ENCODE data around the gene EPPIN. TPM values are rescaled to one million over a fixed set of nuclear protein-coding genes. Genes with fewer than 3 reads are reported as not detected.
"Not testable (repeated sequence)": the region's sequence is repeated elsewhere in the genome, so short reads cannot be mapped to it uniquely, and the experiment has no call there.

The EPPIN gene
- total and polyA plus RNA-seq, 10 of the 15 experiments (the other 5 are each of a cell fraction or from before 2014, with no cell fraction given) = not detected

DNA sequence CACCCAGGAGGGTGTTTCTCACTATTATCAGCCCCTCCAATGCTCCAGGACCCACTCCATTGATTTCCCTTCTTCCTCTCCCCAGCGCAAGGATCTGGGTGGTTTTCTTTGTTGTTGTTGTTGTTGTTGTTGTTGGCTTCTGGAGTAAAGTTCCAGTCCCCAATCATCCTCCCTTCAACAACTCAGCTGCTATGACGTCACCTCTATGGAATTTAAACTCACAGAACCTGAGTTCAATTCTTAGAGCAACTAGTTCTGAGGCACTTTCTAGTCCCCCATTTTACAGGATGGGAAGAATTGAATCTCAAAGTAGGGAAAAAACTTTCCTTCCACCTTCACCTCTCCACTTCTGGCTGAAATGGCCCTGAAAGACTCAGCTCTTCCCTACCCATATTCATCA is 41.6 kb upstream of the EPPIN start (continued):
- no peak for TF ChIP-seq ZBTB11 (CRISPR knock-in tag; IDR thresholded peaks at IDR 0.05)
- no peak for TF ChIP-seq NR2F1 (conservative IDR thresholded peaks at IDR 0.05)
- TF ChIP-seq NFIC (IDR thresholded peaks at IDR 0.05; ENCODE audit: low read depth, low read length) = no peak

- H4K20me1 ChIP-seq (ENCODE audit: control insufficient read depth, insufficient read depth); RAD21 ChIA-PET (ENCODE audit: unreplicated experiment); H3K27ac ChIP-seq (ENCODE audit: control insufficient read depth, insufficient read depth); FAIRE-seq; H3K36me3 ChIP-seq (ENCODE audit: control insufficient read depth in 2 of 2, insufficient read depth in 2 of 2, low read length in 1 of 2); H3K4me2 ChIP-seq (ENCODE audit: control insufficient read depth, insufficient read depth); SMC1A ChIA-PET (ENCODE audit: uncharacterized antibody, unreplicated experiment); H3K4me3 ChIP-seq; intact Hi-C loops (cut with micrococcal nuclease; ENCODE audit: unreplicated experiment); H3K9me3 ChIP-seq (replicated peaks; ENCODE audit: control insufficient read depth, insufficient read depth, low read length); H3K9ac ChIP-seq (ENCODE audit: control insufficient read depth, insufficient read depth, low read length); POLR2A ChIA-PET; in situ Hi-C loops (cut with MboI); ATAC-seq; CTCF ChIA-PET; H3K4me1 ChIP-seq (ENCODE audit: control insufficient read depth, insufficient read depth, low read length); H2AFZ ChIP-seq (ENCODE audit: control insufficient read depth, low read depth, low read length); DNase-seq (ENCODE audit: low read depth, low spot score); BruUV-seq (replicated peaks); H3K27me3 ChIP-seq (replicated peaks in 1 of 2; ENCODE audit: control insufficient read depth in 2 of 2, insufficient read depth in 2 of 2, low read length in 1 of 2); H3K79me2 ChIP-seq (ENCODE audit: control insufficient read depth, insufficient read depth, low read length): not testable (repeated sequence)
- 39% methylated on average over 5 of the region's 5 CpGs for WGBS (ENCODE audit: insufficient coverage, insufficient replicate concordance, low lambda C conversion rate, missing lambda C conversion rate)
Measured at GRCh38 chr20:45585986-45586385, 38.8 kb upstream of the EPPIN start.

DNA sequence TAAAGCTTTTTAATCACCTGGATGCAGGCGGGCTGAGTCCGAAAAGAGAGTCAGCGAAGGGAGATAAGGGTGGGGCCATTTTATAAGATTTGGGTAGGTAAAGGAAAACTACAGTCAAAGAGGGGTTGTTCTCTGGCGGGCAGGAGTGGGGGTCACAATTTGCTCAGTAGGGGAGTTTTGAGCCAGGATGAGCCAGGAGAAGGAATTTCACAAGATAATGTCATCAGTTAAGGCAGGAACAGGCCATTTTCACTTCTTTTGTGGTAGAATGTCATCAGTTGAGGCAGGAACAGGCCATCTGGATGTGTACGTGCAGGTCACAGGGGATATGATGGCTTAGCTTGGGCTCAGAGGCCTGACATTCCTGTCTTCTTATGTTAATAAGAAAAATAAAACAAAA is 37.1 kb upstream of the EPPIN start:
- H3K27me3 ChIP-seq (replicated peaks in 1 of 2; ENCODE audit: control insufficient read depth in 2 of 2, insufficient read depth in 2 of 2, low read length in 1 of 2); H3K4me3 ChIP-seq; H2AFZ ChIP-seq (ENCODE audit: control insufficient read depth, low read depth, low read length); H3K27ac ChIP-seq (ENCODE audit: control insufficient read depth, insufficient read depth); intact Hi-C loops (cut with micrococcal nuclease; ENCODE audit: unreplicated experiment); H4K20me1 ChIP-seq (ENCODE audit: control insufficient read depth, insufficient read depth); RAD21 ChIA-PET (ENCODE audit: unreplicated experiment); H3K4me2 ChIP-seq (ENCODE audit: control insufficient read depth, insufficient read depth); BruUV-seq (replicated peaks); in situ Hi-C loops (cut with MboI); FAIRE-seq; POLR2A ChIA-PET; H3K36me3 ChIP-seq (ENCODE audit: control insufficient read depth in 2 of 2, insufficient read depth in 2 of 2, low read length in 1 of 2); DNase-seq (ENCODE audit: low read depth, low spot score); SMC1A ChIA-PET (ENCODE audit: uncharacterized antibody, unreplicated experiment); H3K79me2 ChIP-seq (ENCODE audit: control insufficient read depth, insufficient read depth, low read length); ATAC-seq; H3K4me1 ChIP-seq (ENCODE audit: control insufficient read depth, insufficient read depth, low read length); H3K9me3 ChIP-seq (replicated peaks; ENCODE audit: control insufficient read depth, insufficient read depth, low read length); H3K9ac ChIP-seq (ENCODE audit: control insufficient read depth, insufficient read depth, low read length): not testable (repeated sequence)
- 52% methylated on average over 5 of the region's 5 CpGs for WGBS (ENCODE audit: insufficient coverage, insufficient replicate concordance, low lambda C conversion rate, missing lambda C conversion rate)
- CTCF ChIA-PET = interaction anchor here (1.1 kb wide), 1 partner anchor 10 kb away, joined by 3 read pairs; no protein-coding TSS in a partner anchor

Data from GM12878 (cell line).